HCT116 (cell line): Measurements from ENCODE around the gene TRIM26. TPM values are rescaled to one million over a fixed set of nuclear protein-coding genes. Genes with fewer than 3 reads are reported as not detected.
A peak's percentile ranks its signal among the peaks of the same experiment; 100 is the strongest.

Experiments
- ATAC-seq: fragments of 200-7000 bp; cut with Tn5 transposase; 2 replicates; pipeline ENCODE4 v1.9.1; 2020; ENCODE audit warnings: mild to moderate bottlenecking, moderate library complexity
- BruUV-seq: library from RNA; stranded (reverse); fragments of 400-500 nt; replicated peaks from 2 replicates; lab custom pipeline; 2021; lab: Mats Ljungman, UMichigan
- CTCF ChIA-PET: fragments of 300-600 bp; sonication (Branson Sonifier 250); formaldehyde crosslinking; loops from one replicate; lab custom pipeline; 2021; ENCODE audit warnings: antibody characterized with exemption; lab: Charles Lee
- POLR2A ChIA-PET: fragments of 300-600, 350-600 bp; sonication (Branson Sonifier 250); formaldehyde crosslinking; loops from one replicate; lab custom pipeline; 2021; ENCODE audit warnings: antibody characterized with exemption; lab: Charles Lee
- RAD21 ChIA-PET, 2 experiments: fragments of 300-600 bp; sonication (Branson Sonifier 250); formaldehyde crosslinking; loops; one replicate each; lab custom pipeline; 2023; ENCODE audit warnings: low total read pairs in 2 of 2; ENCODE audit not compliant: uncharacterized antibody in 2 of 2, unreplicated experiment in 2 of 2, low non-redundant PET in 1 of 2; lab: Charles Lee
- DNase-seq: peaks from one replicate; pipeline ENCODE4 v3.0.0-alpha.2; 2010; ENCODE audit warnings: low read depth, low spot score
- H2AFZ ChIP-seq: fragments of 200-600 bp; shearing (Covaris generic), sonication (generic); 2 replicates; pipeline ENCODE4 v1.6.1; 2017; ENCODE audit warnings: low read depth, mixed run types, mixed read lengths, antibody characterized with exemption, low read length; ENCODE audit not compliant: poor library complexity, severe bottlenecking
- H3K27ac ChIP-seq: 2 replicates; pipeline ENCODE4 v1.5.1; 2012; ENCODE audit warnings: low read depth, low read length
- H3K27me3 ChIP-seq: fragments of 200-600 bp; sonication (generic); 2 replicates; pipeline ENCODE4 v1.6.1; 2016; ENCODE audit warnings: mixed run types, low read length, mixed read lengths; ENCODE audit not compliant: insufficient read depth
- H3K36me3 ChIP-seq, 2 experiments: fragments of 200-500 bp in 1 of 2; fragments of 200-600 bp in 1 of 2; sonication (Bioruptor generic) in 1 of 2; sonication (generic) in 1 of 2; 2 replicates each; pipeline versions ENCODE4 v1.5.1 to v1.6.1; 2014 to 2016; ENCODE audit warnings: low read length in 2 of 2, inconsistent platforms in 1 of 2, mixed read lengths in 1 of 2, mixed run types in 1 of 2; ENCODE audit not compliant: insufficient read depth in 2 of 2, control insufficient read depth in 1 of 2
- H3K4me1 ChIP-seq, 2 experiments: fragments of 200-600 bp in 1 of 2; sonication (generic) in 1 of 2; 2 replicates each; pipeline versions ENCODE4 v1.5.1 to v1.6.1; 2012 to 2017; ENCODE audit warnings: low read length in 2 of 2, inconsistent platforms in 1 of 2, mild to moderate bottlenecking in 1 of 2, mixed read lengths in 1 of 2, mixed run types in 1 of 2, moderate library complexity in 1 of 2; ENCODE audit not compliant: insufficient read depth in 2 of 2, control insufficient read depth in 1 of 2
- H3K4me2 ChIP-seq: fragments of 200-600 bp; sonication (generic); 2 replicates; pipeline ENCODE4 v1.6.1; 2017; ENCODE audit warnings: mixed run types, low read length, mixed read lengths
- H3K4me3 ChIP-seq, 2 experiments: fragments of 200-600 bp in 1 of 2; sonication (generic) in 1 of 2; replicated peaks in 1 of 2; 2 replicates each; pipeline ENCODE4 v1.5.1; 2011 to 2016; ENCODE audit warnings: low read length in 2 of 2, control low read depth in 1 of 2, low read depth in 1 of 2, mild to moderate bottlenecking in 1 of 2, mixed read lengths in 1 of 2, mixed run types in 1 of 2
- H3K79me2 ChIP-seq: fragments of 200-600 bp; sonication (generic); 2 replicates; pipeline ENCODE4 v1.6.1; 2017; ENCODE audit warnings: mild to moderate bottlenecking, mixed run types, low read length, moderate library complexity, mixed read lengths; ENCODE audit not compliant: insufficient read depth
- H3K9ac ChIP-seq: fragments of 200-600 bp; sonication (generic); 2 replicates; pipeline ENCODE4 v1.6.1; 2016; ENCODE audit warnings: low read length, mixed read lengths
- H3K9me2 ChIP-seq: fragments of 200-600 bp; sonication (generic), shearing (Covaris generic); 2 replicates; pipeline ENCODE4 v1.6.1; 2017; ENCODE audit warnings: mixed run types, mild to moderate bottlenecking, moderate library complexity; ENCODE audit not compliant: insufficient read depth
- H3K9me3 ChIP-seq, 2 experiments: fragments of 200-500 bp in 1 of 2; fragments of 200-600 bp in 1 of 2; sonication (Bioruptor generic) in 1 of 2; sonication (generic) in 1 of 2; 2 replicates each; pipeline ENCODE4 v1.6.1; 2014 to 2017; ENCODE audit warnings: low read length in 2 of 2, mixed read lengths in 2 of 2, inconsistent platforms in 1 of 2, low read depth in 1 of 2, mild to moderate bottlenecking in 1 of 2, mixed run types in 1 of 2, moderate library complexity in 1 of 2; ENCODE audit not compliant: control insufficient read depth in 1 of 2, insufficient read depth in 1 of 2
- H4K20me1 ChIP-seq: fragments of 200-600 bp; sonication (generic), shearing (Covaris generic); 2 replicates; pipeline ENCODE4 v1.6.1; 2017; ENCODE audit warnings: mixed run types, mild to moderate bottlenecking, moderate library complexity; ENCODE audit not compliant: insufficient read depth
- ATF3 ChIP-seq: IDR thresholded peaks from 2 replicates; pipeline ENCODE4 v1.6.1; 2012
- CBX3 ChIP-seq: IDR thresholded peaks from 2 replicates; pipeline ENCODE4 v1.6.1; 2012; ENCODE audit warnings: low read depth
- CEBPB ChIP-seq: IDR thresholded peaks from 2 replicates; pipeline ENCODE4 v1.6.1; 2012; ENCODE audit warnings: low read depth
- CTCF ChIP-seq, 3 experiments: fragments of 200-600 bp in 1 of 3; sonication (generic) in 1 of 3; IDR thresholded peaks in 2 of 3; conservative IDR thresholded peaks in 1 of 3; 2 replicates each; pipeline ENCODE4 v1.5.1; 2012 to 2017; ENCODE audit warnings: low read depth in 2 of 3, low read length in 2 of 3, antibody characterized with exemption in 1 of 3, borderline replicate concordance in 1 of 3, control low read depth in 1 of 3, mild to moderate bottlenecking in 1 of 3, mixed read lengths in 1 of 3, mixed run types in 1 of 3, moderate library complexity in 1 of 3; ENCODE audit not compliant: insufficient read depth in 1 of 3
- EGR1 ChIP-seq: IDR thresholded peaks from 2 replicates; pipeline ENCODE4 v1.6.1; 2012; ENCODE audit warnings: low read depth
- EZH2 ChIP-seq: fragments of 200-600 bp; sonication (generic); IDR thresholded peaks from 2 replicates; pipeline ENCODE4 v1.6.1; 2017; ENCODE audit warnings: antibody characterized with exemption, mixed run types
- EZH2phosphoT487 ChIP-seq: fragments of 200-600 bp; IDR thresholded peaks from 2 replicates; pipeline ENCODE4 v1.6.1; 2018; ENCODE audit warnings: antibody characterized with exemption, borderline replicate concordance
- JUND ChIP-seq: IDR thresholded peaks from 2 replicates; pipeline ENCODE4 v1.6.1; 2012
- MAX ChIP-seq: IDR thresholded peaks from 2 replicates; pipeline ENCODE4 v1.6.1; 2012
- POLR2A ChIP-seq: IDR thresholded peaks from 2 replicates; pipeline ENCODE4 v1.7.0; 2011; ENCODE audit warnings: borderline replicate concordance; ENCODE audit not compliant: insufficient read depth, insufficient read length; ENCODE audit errors: extremely low read depth
- POLR2AphosphoS5 ChIP-seq: IDR thresholded peaks from 2 replicates; pipeline ENCODE4 v1.6.1; 2011; ENCODE audit warnings: mild to moderate bottlenecking, low read depth, low read length, moderate library complexity
- RAD21 ChIP-seq: IDR thresholded peaks from 2 replicates; pipeline ENCODE4 v1.6.1; 2012; ENCODE audit warnings: low read depth, mild to moderate bottlenecking
- REST ChIP-seq: IDR thresholded peaks from 2 replicates; pipeline ENCODE4 v1.6.1; 2012; ENCODE audit warnings: low read depth
- SIN3A ChIP-seq: IDR thresholded peaks from 2 replicates; pipeline ENCODE4 v1.6.1; 2012; ENCODE audit warnings: low read depth
- SP1 ChIP-seq: IDR thresholded peaks from 2 replicates; pipeline ENCODE4 v1.6.1; 2012; ENCODE audit warnings: low read depth
- SRF ChIP-seq: IDR thresholded peaks from 2 replicates; pipeline ENCODE4 v1.6.1; 2012; ENCODE audit warnings: low read depth
- TCF7L2 ChIP-seq: IDR thresholded peaks from 2 replicates; pipeline ENCODE4 v1.7.0; 2011; ENCODE audit warnings: borderline replicate concordance, inconsistent platforms; ENCODE audit not compliant: insufficient read depth, insufficient read length; ENCODE audit errors: extremely low read depth
- YY1 ChIP-seq: IDR thresholded peaks from 2 replicates; pipeline ENCODE4 v1.6.1; 2011; ENCODE audit warnings: low read length, low read depth, moderate library complexity, mild to moderate bottlenecking; ENCODE audit not compliant: insufficient replicate concordance; ENCODE audit errors: extremely low read depth
- ZBTB33 ChIP-seq: IDR thresholded peaks from 2 replicates; pipeline ENCODE4 v1.6.1; 2011; ENCODE audit warnings: mild to moderate bottlenecking, low read length, moderate library complexity; ENCODE audit not compliant: insufficient replicate concordance; ENCODE audit errors: extremely low read depth
- ZFX ChIP-seq: fragments of 450-650 bp; IDR thresholded peaks from 2 replicates; pipeline ENCODE4 v1.6.1; 2017
- ZNF274 ChIP-seq: fragments of 200-500 bp; sonication (Bioruptor generic); IDR thresholded peaks from 2 replicates; pipeline ENCODE4 v1.6.1; 2014; ENCODE audit warnings: mild to moderate bottlenecking, low read depth, low read length, inconsistent platforms
- intact Hi-C: fragments of 100-400 bp; cut with micrococcal nuclease; formaldehyde crosslinking; loops from 2 replicates; pipeline ENCODE4 v1.10.0; 2022
- total RNA-seq: library from RNA; stranded (reverse); gene quantifications from one replicate; pipeline ENCODE4 v1.2.1, GENCODE V29; 2021; ENCODE audit not compliant: unreplicated experiment

Gene TRIM26
- total RNA-seq, 1 experiment from 2014 or later = 32.2 TPM

GRCh38 chr6:30156262-30156599 is 57.0 kb downstream of the TRIM26 start:
- Histone ChIP-seq H4K20me1 (no peaks in the 10 kb centered on the region), H3K4me3 (peak overlapping the region; percentile 15 to 39; a peak in 3 of 4 replicates), H3K27ac (no peak overlapping the region), H3K4me1 (peaks cover 28 to 31% of the 10 kb centered on the region in 2 experiments), H3K9ac (no peak overlapping the region), H2AFZ (peak overlapping the region; percentile 10), H3K27me3 (no peaks in the 10 kb centered on the region), H3K9me2 (no peaks in the 10 kb centered on the region), H3K9me3 (no peaks in the 10 kb centered on the region), H3K4me2 (peak overlapping the region; percentile 74), H3K36me3 (no peaks in the 10 kb centered on the region), H3K79me2 (no peaks in the 10 kb centered on the region)
- DNase-seq (peak; percentile 82), ATAC-seq (peak; percentile 80)
- RAD21 ChIA-PET = no interaction called here
- POLR2A ChIA-PET = no interaction called here
- no TSS peak for BruUV-seq
- intact Hi-C loops = no loop called here
- CTCF ChIA-PET = interaction anchor here (1.0 kb wide), 1 partner anchor 53 kb away, joined by 3 read pairs; no protein-coding TSS in a partner anchor
- TF ChIP-seq CTCF (IDR thresholded peaks at IDR 0.05 in 2 of 3, conservative IDR thresholded peaks at IDR 0.05 in 1 of 3; ENCODE audit: borderline replicate concordance in 1 of 3, insufficient read depth in 1 of 3, low read depth in 2 of 3, low read length in 2 of 3) = no peak
- TF ChIP-seq JUND = peak; percentile 34; the same call in 1 of the 2 replicates
- TF ChIP-seq ZFX = no peak
- no peak for TF ChIP-seq TCF7L2
- no peak for TF ChIP-seq ZBTB33
- TF ChIP-seq EZH2phosphoT487 = no peak
- peak; percentile 69 for TF ChIP-seq SP1
- TF ChIP-seq RAD21 = no peak
- peak; percentile 44; the same call in 1 of the 2 replicates for TF ChIP-seq SIN3A
- TF ChIP-seq ZNF274 = no peak
- TF ChIP-seq REST = no peak
- peak; percentile 55; the same call in 1 of the 2 replicates for TF ChIP-seq CEBPB
- 0 out of 2 replicates have a peak, but pooled peaks have one; percentile 34 for TF ChIP-seq MAX
- no peak for TF ChIP-seq EZH2
- TF ChIP-seq ATF3 = no peak; the same call in 1 of the 2 replicates
- TF ChIP-seq CBX3 = peak; percentile 73
- TF ChIP-seq EGR1 = peak; percentile 90
- no peak for TF ChIP-seq POLR2A
- peak; percentile 73; the same call in 1 of the 2 replicates for TF ChIP-seq SRF
- no peak for TF ChIP-seq YY1
- peak; percentile 53; the same call in 1 of the 2 replicates for TF ChIP-seq POLR2AphosphoS5
